Tibial artery (tissue), 4 donors: ENCODE measurements around the gene MAPKAPK3.

Source experiments
- DNase-seq, 2 donors: peaks; one replicate each; pipeline ENCODE4 v3.0.0-alpha.2; 2019
- H3K27ac ChIP-seq, 2 donors: fragments of 200-600 bp; sonication (generic) in 1 of 2; 1 replicate in 1 of 2; 2 replicates in 1 of 2; pipeline ENCODE4 v1.5.1; 2018 to 2019; ENCODE audit warnings: mild to moderate bottlenecking in 1 of 2
- H3K27me3 ChIP-seq, 2 donors: fragments of 200-600 bp; sonication (generic) in 1 of 2; one replicate each; pipeline versions ENCODE4 v1.5.1 to v1.6.0; 2016 to 2019
- H3K36me3 ChIP-seq, 3 donors: fragments of 200-600 bp; sonication (generic) in 2 of 3; one replicate each; pipeline ENCODE4 v1.5.1; 2016 to 2019; ENCODE audit warnings: mild to moderate bottlenecking in 2 of 3
- H3K4me1 ChIP-seq, 4 donors: fragments of 200-600 bp; sonication (generic) in 2 of 4; 1 replicate in 3 of 4; 2 replicates in 1 of 4; pipeline ENCODE4 v1.5.1; 2016 to 2019
- H3K4me3 ChIP-seq, 2 donors: fragments of 200-600 bp; sonication (generic) in 1 of 2; 1 replicate in 1 of 2; 2 replicates in 1 of 2; pipeline ENCODE4 v1.5.1; 2018 to 2019; ENCODE audit warnings: mild to moderate bottlenecking in 2 of 2
- H3K9me3 ChIP-seq, 3 donors: fragments of 200-600 bp; sonication (generic) in 1 of 3; one replicate each; pipeline ENCODE4 v1.5.1; 2016 to 2019
- intact Hi-C: fragments of 100-400 bp; cut with DNase I; formaldehyde crosslinking; loops from one replicate; pipeline ENCODE4 v1.15.0; 2023; ENCODE audit warnings: low total_unique reads
- TF ChIP-seq, protein P1 (sequence below), 2 experiments: fragments of 200-600 bp in 1 of 2; fragments of 450-650 bp in 1 of 2; IDR thresholded peaks; one replicate each; pipeline ENCODE4 v1.5.1; 2017 to 2019; ENCODE audit warnings: antibody characterized with exemption in 2 of 2, mild to moderate bottlenecking in 1 of 2, moderate library complexity in 1 of 2

The MAPKAPK3 gene

GRCh38 chr3:50607271-50608091, 9.5 kb upstream of the MAPKAPK3 start:
- intact Hi-C loops = no loop called here
- TF ChIP-seq, protein P1, sequence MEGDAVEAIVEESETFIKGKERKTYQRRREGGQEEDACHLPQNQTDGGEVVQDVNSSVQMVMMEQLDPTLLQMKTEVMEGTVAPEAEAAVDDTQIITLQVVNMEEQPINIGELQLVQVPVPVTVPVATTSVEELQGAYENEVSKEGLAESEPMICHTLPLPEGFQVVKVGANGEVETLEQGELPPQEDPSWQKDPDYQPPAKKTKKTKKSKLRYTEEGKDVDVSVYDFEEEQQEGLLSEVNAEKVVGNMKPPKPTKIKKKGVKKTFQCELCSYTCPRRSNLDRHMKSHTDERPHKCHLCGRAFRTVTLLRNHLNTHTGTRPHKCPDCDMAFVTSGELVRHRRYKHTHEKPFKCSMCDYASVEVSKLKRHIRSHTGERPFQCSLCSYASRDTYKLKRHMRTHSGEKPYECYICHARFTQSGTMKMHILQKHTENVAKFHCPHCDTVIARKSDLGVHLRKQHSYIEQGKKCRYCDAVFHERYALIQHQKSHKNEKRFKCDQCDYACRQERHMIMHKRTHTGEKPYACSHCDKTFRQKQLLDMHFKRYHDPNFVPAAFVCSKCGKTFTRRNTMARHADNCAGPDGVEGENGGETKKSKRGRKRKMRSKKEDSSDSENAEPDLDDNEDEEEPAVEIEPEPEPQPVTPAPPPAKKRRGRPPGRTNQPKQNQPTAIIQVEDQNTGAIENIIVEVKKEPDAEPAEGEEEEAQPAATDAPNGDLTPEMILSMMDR (IDR thresholded peaks at IDR 0.05) = no peak
- Histone ChIP-seq H3K36me3 (peaks cover 0 to 37% (median 17%) of the 10 kb centered on the region in 3 donors), H3K27me3 (no peaks in the 10 kb centered on the region), H3K27ac (no peak overlapping the region), H3K4me1 (peaks cover 0 to 94% (median 46%) of the 10 kb centered on the region in 4 donors), H3K4me3 (no peak overlapping the region), H3K9me3 (no peaks in the 10 kb centered on the region)
- DNase-seq = no peak

DNA sequence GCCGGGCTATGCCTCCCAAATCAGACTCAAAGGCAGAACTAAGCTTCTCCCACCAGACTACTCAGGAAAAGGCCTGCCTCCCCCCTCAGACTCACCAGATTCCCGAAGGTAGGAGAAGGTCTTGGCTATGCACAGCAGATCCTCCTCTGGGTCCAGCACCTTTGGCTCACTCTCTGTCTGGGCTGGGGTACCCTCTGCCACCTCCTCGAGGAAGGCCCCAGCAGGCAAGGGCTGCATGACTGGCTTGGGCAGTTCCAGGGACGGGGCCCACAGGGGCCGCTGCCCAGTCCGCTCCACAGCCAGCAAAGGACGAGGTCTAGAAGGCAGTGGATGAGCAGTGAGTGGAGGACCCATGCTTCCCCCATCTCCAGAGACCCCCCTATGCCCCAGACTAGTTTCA, 8.7 kb upstream of the MAPKAPK3 start:
- Histone ChIP-seq H3K9me3 (no peaks in the 10 kb centered on the region), H3K36me3 (peaks cover 0 to 37% (median 17%) of the 10 kb centered on the region in 3 donors), H3K27ac (no peak overlapping the region), H3K27me3 (no peaks in the 10 kb centered on the region), H3K4me1 (peaks cover 0 to 91% (median 46%) of the 10 kb centered on the region in 4 donors), H3K4me3 (no peak overlapping the region)
- TF ChIP-seq, protein P1 (IDR thresholded peaks at IDR 0.05) = no peak
- intact Hi-C loops = no loop called here
- no peak for DNase-seq

DNA sequence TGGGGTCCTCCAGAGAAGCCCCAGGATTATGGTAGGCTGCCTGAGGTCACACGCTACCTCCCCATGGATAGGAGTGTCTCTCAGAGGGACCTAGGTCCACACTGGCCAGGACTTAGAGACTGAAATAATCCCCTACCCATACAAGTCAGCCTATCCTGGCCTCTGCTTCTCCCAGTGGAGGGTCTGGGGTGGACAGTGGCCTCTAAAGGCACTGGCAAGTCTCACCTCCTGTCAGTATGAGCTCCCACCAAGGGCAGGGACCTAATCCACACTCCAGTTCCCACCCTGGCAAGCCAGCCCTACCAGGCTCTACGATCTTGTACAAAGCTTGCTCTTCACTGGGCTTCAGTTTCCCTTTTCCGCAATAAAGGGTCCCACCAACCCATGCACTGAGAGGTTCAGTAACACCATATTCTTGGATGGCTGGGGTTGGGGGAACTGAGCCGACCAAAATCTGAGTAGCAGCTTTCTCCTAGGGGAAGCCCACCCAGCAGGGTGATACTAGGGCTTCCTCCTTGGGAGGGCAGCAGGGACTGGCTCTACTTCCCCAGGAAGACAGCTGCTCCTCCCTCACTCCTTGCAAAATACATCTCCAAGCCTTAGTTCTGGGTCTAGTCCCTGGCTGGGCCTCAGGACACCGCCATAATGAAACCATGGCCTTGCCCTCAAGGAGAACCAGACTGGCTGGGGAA, 7.7 kb upstream of the MAPKAPK3 start:
- H3K9me3 ChIP-seq = no peaks in the 10 kb centered on the region
- H3K4me1 ChIP-seq = peaks cover 0 to 81% (median 46%) of the 10 kb centered on the region in 4 donors
- no peak overlapping the region for H3K27ac ChIP-seq
- intact Hi-C loops = no loop called here
- H3K27me3 ChIP-seq = no peaks in the 10 kb centered on the region
- no peak for DNase-seq
- no peak overlapping the region for H3K4me3 ChIP-seq
- TF ChIP-seq, protein P1 (IDR thresholded peaks at IDR 0.05) = no peak
- H3K36me3 ChIP-seq = peaks cover 0 to 36% (median 17%) of the 10 kb centered on the region in 3 donors

DNA sequence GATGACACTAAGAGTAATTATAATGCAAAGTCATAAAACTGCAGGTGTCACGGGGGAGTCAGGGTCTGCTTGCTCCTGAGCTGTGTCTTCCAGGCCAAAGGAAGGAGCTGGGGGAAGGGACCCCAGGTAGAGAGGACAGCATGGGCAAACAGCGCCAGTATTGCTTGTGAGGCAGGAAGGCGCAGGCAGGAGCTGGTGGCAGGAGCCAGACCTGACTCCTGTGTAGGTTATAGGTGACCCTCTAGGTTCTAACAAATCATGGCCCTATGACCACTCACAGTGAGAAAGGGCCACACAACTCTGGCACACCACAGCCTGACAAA, 7.2 kb upstream of the MAPKAPK3 start:
- intact Hi-C loops = no loop called here
- Histone ChIP-seq H3K27me3 (no peaks in the 10 kb centered on the region), H3K4me3 (peak overlapping the region in 1 of 2 donors; percentile 80), H3K36me3 (peaks cover 0 to 30% (median 17%) of the 10 kb centered on the region in 3 donors), H3K27ac (no peak overlapping the region), H3K4me1 (peaks cover 0 to 76% (median 43%) of the 10 kb centered on the region in 4 donors), H3K9me3 (no peaks in the 10 kb centered on the region)
- DNase-seq = no peak
- TF ChIP-seq, protein P1 (IDR thresholded peaks at IDR 0.05) = no peak

DNA sequence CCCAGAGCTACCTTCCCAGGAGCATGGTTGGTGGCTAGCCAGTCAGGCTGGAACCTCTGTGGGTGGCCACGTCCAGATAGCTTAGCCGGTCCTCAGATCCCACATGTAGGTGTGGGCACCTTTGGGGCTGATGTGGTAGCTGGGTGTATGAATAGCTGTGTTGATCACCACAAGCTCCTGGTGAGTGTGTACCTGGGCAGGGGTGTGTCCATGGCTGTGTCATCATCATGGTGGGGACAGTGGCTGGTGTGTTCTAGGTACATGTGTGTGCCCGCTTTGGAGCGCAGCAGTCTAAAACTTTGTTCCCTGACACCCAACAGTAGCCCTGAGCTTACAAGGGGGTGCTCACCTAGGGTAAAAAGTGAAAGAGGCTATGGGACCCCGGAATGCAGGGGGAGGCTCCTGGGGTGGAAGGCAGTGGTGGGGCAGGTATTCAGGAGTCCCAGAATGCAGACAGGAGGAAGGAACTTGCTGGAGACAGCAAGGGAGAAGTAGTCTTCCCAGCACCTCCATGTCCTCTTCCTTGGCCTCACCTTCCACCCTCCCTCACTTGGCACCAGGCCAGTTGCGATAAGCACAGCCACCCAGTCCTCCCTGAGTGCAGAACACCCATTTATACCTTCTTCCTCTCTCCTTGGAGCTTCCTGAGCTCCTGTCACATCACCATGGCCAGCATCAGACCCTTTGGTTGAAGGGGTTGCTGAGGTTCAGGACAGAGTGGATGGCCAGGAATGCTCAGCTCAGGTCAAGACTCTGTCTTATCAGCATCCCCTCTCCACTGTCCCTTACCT, 6.6 kb upstream of the MAPKAPK3 start:
- H3K27me3 ChIP-seq = no peaks in the 10 kb centered on the region
- intact Hi-C loops = no loop called here
- H3K36me3 ChIP-seq = peaks cover 0 to 27% (median 17%) of the 10 kb centered on the region in 3 donors
- TF ChIP-seq, protein P1 (IDR thresholded peaks at IDR 0.05) = no peak
- peak overlapping the region; percentile 57 to 80 for H3K4me3 ChIP-seq
- peak overlapping the region; percentile 75 to 78 for H3K27ac ChIP-seq
- peaks cover 0 to 70% (median 39%) of the 10 kb centered on the region in 4 donors for H3K4me1 ChIP-seq
- no peaks in the 10 kb centered on the region for H3K9me3 ChIP-seq
- DNase-seq = no peak
